HepG2 (cell line): ENCODE data around the gene HDAC4. TPM values are rescaled to one million over a fixed set of nuclear protein-coding genes. Genes with fewer than 3 reads are reported as not detected.

Experiments used
- ATAC-seq: fragments of 200-7000 bp; cut with Tn5 transposase; 3 replicates; pipeline ENCODE4 v1.9.1; 2020; ENCODE audit warnings: mild to moderate bottlenecking, moderate library complexity
- BruUV-seq: library from RNA; stranded (reverse); fragments of 400-500 nt; replicated peaks from 2 replicates; lab custom pipeline; 2021; lab: Mats Ljungman, UMichigan
- CTCF ChIA-PET: fragments of 300-600 bp; formaldehyde crosslinking; extraction: SDS; loops from one replicate; lab custom pipeline; 2021; ENCODE audit warnings: low total read pairs, inconsistent platforms, low intra/inter-chr PET ratio; lab: Yijun Ruan, JAX
- POLR2A ChIA-PET: fragments of 350-600 bp; sonication (Branson Sonifier 250); formaldehyde crosslinking; loops from one replicate; lab custom pipeline; 2020; ENCODE audit warnings: antibody characterized with exemption, inconsistent platforms; lab: Yijun Ruan, JAX
- DNase-seq: peaks from one replicate; pipeline ENCODE4 v3.0.0-alpha.2; 2015; ENCODE audit warnings: low spot score
- FAIRE-seq: peaks from 3 replicates; lab custom pipeline; 2011; peaks lifted over from hg19 to GRCh38; lab: Jason Lieb, UNC
- H2AFZ ChIP-seq: one replicate; pipeline ENCODE4 v1.6.1; 2011; ENCODE audit warnings: low read length, inconsistent platforms
- H3K27ac ChIP-seq: fragments of 300-600 bp; 3 replicates; pipeline ENCODE4 v1.8.0; 2011; ENCODE audit warnings: mixed run types, mild to moderate bottlenecking, mixed read lengths, low read length, inconsistent platforms; ENCODE audit not compliant: insufficient read depth; ENCODE audit errors: extremely low read length
- H3K27me3 ChIP-seq, 2 experiments: fragments of 200-600 bp in 1 of 2; 2 replicates in 1 of 2; 3 replicates in 1 of 2; pipeline versions ENCODE4 v1.6.0 to v1.8.0; 2011; ENCODE audit warnings: low read length in 2 of 2, mild to moderate bottlenecking in 2 of 2, moderate library complexity in 2 of 2, inconsistent platforms in 1 of 2; ENCODE audit not compliant: insufficient read depth in 2 of 2, control insufficient read depth in 1 of 2
- H3K36me3 ChIP-seq, 2 experiments: fragments of 200-600 bp in 1 of 2; replicated peaks in 1 of 2; 2 replicates in 1 of 2; 3 replicates in 1 of 2; pipeline versions ENCODE4 v1.5.1 to v1.8.0; 2011; ENCODE audit warnings: low read length in 2 of 2, inconsistent platforms in 1 of 2; ENCODE audit not compliant: insufficient read depth in 2 of 2, control insufficient read depth in 1 of 2
- H3K4me1 ChIP-seq: 2 replicates; pipeline ENCODE4 v1.5.1; 2012; ENCODE audit warnings: low read length, inconsistent platforms; ENCODE audit not compliant: insufficient read depth
- H3K4me2 ChIP-seq: 2 replicates; pipeline ENCODE4 v1.6.0; 2011; ENCODE audit warnings: low read depth, low read length, inconsistent platforms
- H3K4me3 ChIP-seq, 3 experiments: fragments of 200-600 bp in 1 of 3; sonication (generic), shearing (Covaris generic) in 1 of 3; replicated peaks in 1 of 3; 2 replicates each; pipeline ENCODE4 v1.5.1; 2011 to 2016; ENCODE audit warnings: low read length in 3 of 3, inconsistent platforms in 2 of 3, low read depth in 2 of 3, mild to moderate bottlenecking in 2 of 3, control low read depth in 1 of 3, mixed read lengths in 1 of 3; ENCODE audit not compliant: insufficient read depth in 1 of 3
- H3K79me2 ChIP-seq: one replicate; pipeline ENCODE4 v1.6.1; 2011; ENCODE audit warnings: low read length, inconsistent platforms; ENCODE audit not compliant: insufficient read depth
- H3K9ac ChIP-seq: 2 replicates; pipeline ENCODE4 v1.6.0; 2011; ENCODE audit warnings: mild to moderate bottlenecking, low read depth, low read length, inconsistent platforms; ENCODE audit not compliant: insufficient read depth
- H3K9me3 ChIP-seq: 2 replicates; pipeline ENCODE4 v1.5.1; 2012; ENCODE audit warnings: mild to moderate bottlenecking, low read length
- H4K20me1 ChIP-seq: 2 replicates; pipeline ENCODE4 v1.6.0; 2011; ENCODE audit warnings: inconsistent platforms, mild to moderate bottlenecking, low read length, moderate library complexity; ENCODE audit not compliant: insufficient read depth
- ATF7-NPFF ChIP-seq: sonication (generic); formaldehyde crosslinking; IDR thresholded peaks from 2 replicates; pipeline ENCODE4 v1.8.1; 2023; ENCODE audit warnings: mild to moderate bottlenecking, low read depth, missing genetic modification reagents, moderate library complexity
- ATRX ChIP-seq: sonication (generic); formaldehyde crosslinking; IDR thresholded peaks from 2 replicates; pipeline ENCODE4 v1.4.0; 2020; ENCODE audit warnings: missing genetic modification reagents, borderline replicate concordance
- BRD4 ChIP-seq: sonication (generic); formaldehyde crosslinking; IDR thresholded peaks from 2 replicates; pipeline ENCODE4 v1.4.0; 2020; ENCODE audit warnings: missing genetic modification reagents
- MYNN ChIP-seq: sonication (generic); formaldehyde crosslinking; IDR thresholded peaks from 2 replicates; pipeline ENCODE4 v1.4.0; 2020; ENCODE audit warnings: mild to moderate bottlenecking, low read depth, missing genetic modification reagents
- TCF7 ChIP-seq: sonication (generic); IDR thresholded peaks from 2 replicates; pipeline ENCODE4 v1.6.1; 2016; ENCODE audit warnings: antibody characterized with exemption, low read depth
- XRCC5 ChIP-seq: fragments of 200-400 bp; formaldehyde crosslinking; optimal IDR thresholded peaks from 2 replicates; pipeline ENCODE3; 2017; ENCODE audit warnings: mild to moderate bottlenecking, low read length
- ZKSCAN5 ChIP-seq: sonication (generic); formaldehyde crosslinking; IDR thresholded peaks from 2 replicates; pipeline ENCODE4 v1.5.1; 2020; ENCODE audit warnings: mild to moderate bottlenecking, missing genetic modification reagents
- ZNF549 ChIP-seq: sonication (generic); formaldehyde crosslinking; IDR thresholded peaks from 2 replicates; pipeline ENCODE4 v1.5.0; 2020; ENCODE audit warnings: missing genetic modification reagents
- WGBS: methylation state at CpG from one replicate; pipeline ENCODE4 v1.1.6; 2017; ENCODE audit warnings: low lambda C conversion rate; 5-methylcytosine and 5-hydroxymethylcytosine counted together
- in situ Hi-C: cut with HindIII; loops from 2 replicates; pipeline ENCODE4 v1.10.0; 2017; ENCODE audit warnings: low pct_unique_long_range_greater_than_20kb; ENCODE audit not compliant: extremely low pct_ligation_motif_present
- intact Hi-C: fragments of 100-400 bp; cut with micrococcal nuclease; formaldehyde crosslinking; loops from one replicate; pipeline ENCODE4 v1.10.0; 2022; ENCODE audit not compliant: unreplicated experiment
- polyA plus RNA-seq, 8 experiments: library from polyadenylated mRNA; depleted of rRNA in 3 of 8; stranded (reverse) in 7 of 8; unstranded in 1 of 8; fragments of >200 nt; fragmentation: Illumina TruSeq in 4 of 8; extraction: Trizol in 4 of 8; gene quantifications; 2 replicates each; pipeline versions ENCODE4 v1.2.1 to v1.2.3, GENCODE V29; 2011 to 2016; ENCODE audit warnings: low read depth in 4 of 8, missing spikeins in 1 of 8, mixed read lengths in 1 of 8; ENCODE audit not compliant: insufficient read depth in 1 of 8
- total RNA-seq, 5 experiments: library from RNA; depleted of rRNA; stranded (reverse); fragments of >200 nt; fragmentation: Illumina TruSeq; extraction: Trizol; gene quantifications; 2 replicates each; pipeline ENCODE4 v1.2.3, GENCODE V29; 2016; ENCODE audit warnings: low read depth in 1 of 5
- TF ChIP-seq, protein P1 (sequence below): sonication (generic); formaldehyde crosslinking; conservative IDR thresholded peaks from 2 replicates; pipeline ENCODE4 v1.8.0; 2022; ENCODE audit warnings: mild to moderate bottlenecking, moderate library complexity, missing genetic modification reagents
- TF ChIP-seq, protein P2 (sequence below): sonication (generic); formaldehyde crosslinking; IDR thresholded peaks from 2 replicates; pipeline ENCODE4; 2020; ENCODE audit warnings: missing genetic modification reagents, mild to moderate bottlenecking, borderline replicate concordance
- TF ChIP-seq, protein P3 (sequence below): IDR thresholded peaks from 2 replicates; pipeline ENCODE4 v1.4.0; 2020; ENCODE audit warnings: mild to moderate bottlenecking, missing genetic modification reagents
- TF ChIP-seq, protein P4 (sequence below): IDR thresholded peaks from 2 replicates; pipeline ENCODE4 v1.6.1; 2016; ENCODE audit warnings: low read depth, borderline replicate concordance

The HDAC4 gene
- total and polyA plus RNA-seq, 2 of the 13 experiments (the other 11 are each of a cell fraction or from before 2014, with no cell fraction given): 10.1 to 11.5 TPM

DNA sequence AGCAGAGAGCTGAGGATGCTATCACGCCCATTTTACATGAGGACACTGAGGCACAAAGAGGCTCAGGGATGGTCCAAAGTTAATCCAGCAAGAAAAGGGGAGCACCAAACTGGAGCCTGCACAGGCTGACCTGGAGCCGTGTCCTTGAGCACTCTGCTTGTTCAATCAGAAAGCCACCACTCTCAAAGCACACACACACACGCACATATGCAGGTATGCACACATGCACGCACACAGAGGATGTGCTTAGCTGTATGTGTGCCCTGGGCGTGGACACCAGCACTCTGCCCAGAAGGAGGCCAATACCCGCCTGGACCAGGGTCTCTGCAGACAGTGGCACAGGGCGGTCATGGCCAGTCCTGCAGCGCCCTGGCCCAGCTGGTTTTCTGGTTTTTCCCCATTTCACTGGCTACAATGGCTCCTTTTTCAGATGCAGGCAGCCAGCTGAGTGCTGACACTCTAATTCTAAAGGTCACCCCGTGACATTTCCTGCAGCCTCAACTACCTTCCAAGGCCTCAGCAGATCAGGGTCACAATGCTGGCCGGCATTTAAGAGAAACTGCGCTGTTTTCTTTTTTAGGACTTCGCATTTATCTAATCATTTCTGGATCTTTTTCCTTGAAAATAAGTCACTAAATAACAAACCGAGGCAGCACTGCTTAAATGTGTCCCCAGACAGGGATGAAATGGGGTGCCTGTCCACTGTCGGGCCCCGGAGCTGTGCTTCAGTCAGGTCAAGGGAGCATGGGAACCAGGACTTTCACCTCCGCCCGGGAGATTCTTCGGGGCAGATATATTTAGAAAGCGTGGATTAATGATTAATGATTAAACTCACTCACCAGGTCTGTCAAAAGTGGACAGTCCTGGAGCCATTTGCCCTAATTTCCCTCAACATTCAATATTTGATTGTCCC, 104.5 kb downstream of the HDAC4 start:
- WGBS: 5% methylated on average over 19 of the region's 19 CpGs
- Histone ChIP-seq H3K9me3 (no peaks in the 10 kb centered on the region), H3K9ac (peak overlapping the region; percentile 37), H3K27me3 (no peaks in the 10 kb centered on the region), H4K20me1 (peaks cover 84% of the 10 kb centered on the region), H2AFZ (no peak overlapping the region), H3K4me3 (peak overlapping the region; percentile 38 to 71 (median 39)), H3K79me2 (peaks cover 49% of the 10 kb centered on the region), H3K4me1 (peaks cover 78% of the 10 kb centered on the region), H3K36me3 (no peaks in the 10 kb centered on the region), H3K4me2 (peak overlapping the region; percentile 91), H3K27ac (peak overlapping the region; percentile 67)
- in situ Hi-C loops (no loop called here), intact Hi-C loops (loop anchor here (1.0 to 10.0 kb wide), 2 partner anchors 73 to 109 kb away; partner anchors contain the start of gene HDAC4)
- POLR2A ChIA-PET: interaction anchor here (1.0 to 2.5 kb wide), 5 partner anchors 11 to 105 kb away, joined by 3 to 23 read pairs (median 4); partner anchors contain the start of gene HDAC4
- FAIRE-seq: peak; percentile 88
- CTCF ChIA-PET: no interaction called here
- BruUV-seq: no TSS peak
- ATAC-seq: peak; percentile 73
- peak; percentile 87 for DNase-seq
- TF ChIP-seq ATRX (CRISPR knock-in tag) (no peak), ATF7-NPFF (CRISPR knock-in tag) (peak; percentile 28; the same call in 1 of the 2 replicates), TCF7 (no peak), ZKSCAN5 (no peak), XRCC5 (no peak), BRD4 (CRISPR knock-in tag) (no peak), MYNN (CRISPR knock-in tag) (no peak), ZNF549 (CRISPR knock-in tag) (no peak)
- TF ChIP-seq, protein P1, sequence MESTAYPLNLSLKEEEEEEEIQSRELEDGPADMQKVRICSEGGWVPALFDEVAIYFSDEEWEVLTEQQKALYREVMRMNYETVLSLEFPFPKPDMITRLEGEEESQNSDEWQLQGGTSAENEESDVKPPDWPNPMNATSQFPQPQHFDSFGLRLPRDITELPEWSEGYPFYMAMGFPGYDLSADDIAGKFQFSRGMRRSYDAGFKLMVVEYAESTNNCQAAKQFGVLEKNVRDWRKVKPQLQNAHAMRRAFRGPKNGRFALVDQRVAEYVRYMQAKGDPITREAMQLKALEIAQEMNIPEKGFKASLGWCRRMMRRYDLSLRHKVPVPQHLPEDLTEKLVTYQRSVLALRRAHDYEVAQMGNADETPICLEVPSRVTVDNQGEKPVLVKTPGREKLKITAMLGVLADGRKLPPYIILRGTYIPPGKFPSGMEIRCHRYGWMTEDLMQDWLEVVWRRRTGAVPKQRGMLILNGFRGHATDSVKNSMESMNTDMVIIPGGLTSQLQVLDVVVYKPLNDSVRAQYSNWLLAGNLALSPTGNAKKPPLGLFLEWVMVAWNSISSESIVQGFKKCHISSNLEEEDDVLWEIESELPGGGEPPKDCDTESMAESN (CRISPR knock-in tag): 0 out of 2 replicates have a peak, but pooled peaks have one; percentile 22
- TF ChIP-seq, protein P2, sequence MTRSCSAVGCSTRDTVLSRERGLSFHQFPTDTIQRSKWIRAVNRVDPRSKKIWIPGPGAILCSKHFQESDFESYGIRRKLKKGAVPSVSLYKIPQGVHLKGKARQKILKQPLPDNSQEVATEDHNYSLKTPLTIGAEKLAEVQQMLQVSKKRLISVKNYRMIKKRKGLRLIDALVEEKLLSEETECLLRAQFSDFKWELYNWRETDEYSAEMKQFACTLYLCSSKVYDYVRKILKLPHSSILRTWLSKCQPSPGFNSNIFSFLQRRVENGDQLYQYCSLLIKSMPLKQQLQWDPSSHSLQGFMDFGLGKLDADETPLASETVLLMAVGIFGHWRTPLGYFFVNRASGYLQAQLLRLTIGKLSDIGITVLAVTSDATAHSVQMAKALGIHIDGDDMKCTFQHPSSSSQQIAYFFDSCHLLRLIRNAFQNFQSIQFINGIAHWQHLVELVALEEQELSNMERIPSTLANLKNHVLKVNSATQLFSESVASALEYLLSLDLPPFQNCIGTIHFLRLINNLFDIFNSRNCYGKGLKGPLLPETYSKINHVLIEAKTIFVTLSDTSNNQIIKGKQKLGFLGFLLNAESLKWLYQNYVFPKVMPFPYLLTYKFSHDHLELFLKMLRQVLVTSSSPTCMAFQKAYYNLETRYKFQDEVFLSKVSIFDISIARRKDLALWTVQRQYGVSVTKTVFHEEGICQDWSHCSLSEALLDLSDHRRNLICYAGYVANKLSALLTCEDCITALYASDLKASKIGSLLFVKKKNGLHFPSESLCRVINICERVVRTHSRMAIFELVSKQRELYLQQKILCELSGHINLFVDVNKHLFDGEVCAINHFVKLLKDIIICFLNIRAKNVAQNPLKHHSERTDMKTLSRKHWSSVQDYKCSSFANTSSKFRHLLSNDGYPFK (CRISPR knock-in tag): 0 out of 2 replicates have a peak, but pooled peaks have one; percentile 29
- TF ChIP-seq, protein P3, sequence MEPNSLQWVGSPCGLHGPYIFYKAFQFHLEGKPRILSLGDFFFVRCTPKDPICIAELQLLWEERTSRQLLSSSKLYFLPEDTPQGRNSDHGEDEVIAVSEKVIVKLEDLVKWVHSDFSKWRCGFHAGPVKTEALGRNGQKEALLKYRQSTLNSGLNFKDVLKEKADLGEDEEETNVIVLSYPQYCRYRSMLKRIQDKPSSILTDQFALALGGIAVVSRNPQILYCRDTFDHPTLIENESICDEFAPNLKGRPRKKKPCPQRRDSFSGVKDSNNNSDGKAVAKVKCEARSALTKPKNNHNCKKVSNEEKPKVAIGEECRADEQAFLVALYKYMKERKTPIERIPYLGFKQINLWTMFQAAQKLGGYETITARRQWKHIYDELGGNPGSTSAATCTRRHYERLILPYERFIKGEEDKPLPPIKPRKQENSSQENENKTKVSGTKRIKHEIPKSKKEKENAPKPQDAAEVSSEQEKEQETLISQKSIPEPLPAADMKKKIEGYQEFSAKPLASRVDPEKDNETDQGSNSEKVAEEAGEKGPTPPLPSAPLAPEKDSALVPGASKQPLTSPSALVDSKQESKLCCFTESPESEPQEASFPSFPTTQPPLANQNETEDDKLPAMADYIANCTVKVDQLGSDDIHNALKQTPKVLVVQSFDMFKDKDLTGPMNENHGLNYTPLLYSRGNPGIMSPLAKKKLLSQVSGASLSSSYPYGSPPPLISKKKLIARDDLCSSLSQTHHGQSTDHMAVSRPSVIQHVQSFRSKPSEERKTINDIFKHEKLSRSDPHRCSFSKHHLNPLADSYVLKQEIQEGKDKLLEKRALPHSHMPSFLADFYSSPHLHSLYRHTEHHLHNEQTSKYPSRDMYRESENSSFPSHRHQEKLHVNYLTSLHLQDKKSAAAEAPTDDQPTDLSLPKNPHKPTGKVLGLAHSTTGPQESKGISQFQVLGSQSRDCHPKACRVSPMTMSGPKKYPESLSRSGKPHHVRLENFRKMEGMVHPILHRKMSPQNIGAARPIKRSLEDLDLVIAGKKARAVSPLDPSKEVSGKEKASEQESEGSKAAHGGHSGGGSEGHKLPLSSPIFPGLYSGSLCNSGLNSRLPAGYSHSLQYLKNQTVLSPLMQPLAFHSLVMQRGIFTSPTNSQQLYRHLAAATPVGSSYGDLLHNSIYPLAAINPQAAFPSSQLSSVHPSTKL: no peak; the same call in none of the 2 replicates
- TF ChIP-seq, protein P4, sequence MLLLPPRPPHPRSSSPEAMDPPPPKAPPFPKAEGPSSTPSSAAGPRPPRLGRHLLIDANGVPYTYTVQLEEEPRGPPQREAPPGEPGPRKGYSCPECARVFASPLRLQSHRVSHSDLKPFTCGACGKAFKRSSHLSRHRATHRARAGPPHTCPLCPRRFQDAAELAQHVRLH (CRISPR knock-in tag): no peak
